ENCODE data around the gene BRINP1. TPM values are rescaled to one million over a fixed set of nuclear protein-coding genes. Genes with fewer than 3 reads are reported as not detected.

BRINP1 gene
- total and polyA plus RNA-seq, 3 experiments from 2014 or later = not detected

- no peaks in the 10 kb centered on the region for H3K27me3 ChIP-seq (ENCODE audit: insufficient read depth, low read length, poor library complexity, severe bottlenecking)
- Mint-ChIP-seq H3K9me3 (peaks cover 0 to 12% (median 2%) of the 10 kb centered on the region in 5 donors), H3K4me3 (no peak overlapping the region), H3K27me3 (no peaks in the 10 kb centered on the region), H3K36me3 (no peaks in the 10 kb centered on the region), H3K4me1 (no peaks in the 10 kb centered on the region), H3K27ac (no peak overlapping the region)
- no peaks in the 10 kb centered on the region for H3K36me3 ChIP-seq (ENCODE audit: insufficient read depth, low read length)
- no peaks in the 10 kb centered on the region for H3K9me3 ChIP-seq (ENCODE audit: low read length)
- no peak overlapping the region for H3K4me3 ChIP-seq (ENCODE audit: low read length)
- ChIA-PET POLR2A (no interaction called here), CTCF (interaction anchor here (1.1 kb wide), 1 partner anchor 10 kb away, joined by 3 read pairs; no protein-coding TSS in a partner anchor)
- H3K4me1 ChIP-seq (ENCODE audit: insufficient read depth, low read length) = no peaks in the 10 kb centered on the region
- H3K27ac ChIP-seq (ENCODE audit: low read depth, low read length) = no peak overlapping the region
- DNase-seq = no peak
Measured at GRCh38 chr9:119391878-119392277, 22.6 kb upstream of the BRINP1 start.

DNA sequence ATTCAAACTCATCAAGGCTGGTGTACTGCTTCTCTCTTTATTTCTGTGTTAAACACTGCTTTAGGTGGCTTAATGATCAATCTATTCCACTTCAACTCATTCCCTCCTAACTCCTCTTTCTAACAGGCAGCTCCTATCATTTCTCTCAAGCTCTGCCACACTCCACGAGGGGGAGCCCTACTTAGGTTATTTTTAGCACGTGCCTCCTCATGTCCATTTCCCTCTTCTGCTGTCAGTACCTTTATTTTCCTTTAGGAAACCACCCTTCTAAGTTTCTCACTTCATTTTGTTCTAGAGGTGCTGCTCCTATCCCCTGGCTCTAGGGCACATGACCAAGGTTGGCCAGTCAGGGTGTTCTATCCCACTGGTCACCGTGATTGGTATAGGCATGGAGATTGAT lies 6.7 kb upstream of the BRINP1 start:
- H3K27ac Mint-ChIP-seq = no peak overlapping the region
- no peak overlapping the region for H3K4me3 ChIP-seq (ENCODE audit: low read length)
- H3K4me1 Mint-ChIP-seq = no peaks in the 10 kb centered on the region
- H3K36me3 Mint-ChIP-seq = peaks cover 0 to 5% (median 0%) of the 10 kb centered on the region in 3 donors
- no peak overlapping the region for H3K4me3 Mint-ChIP-seq
- no peak for DNase-seq
- ChIA-PET CTCF (no interaction called here), POLR2A (no interaction called here)
- H3K9me3 ChIP-seq (ENCODE audit: low read length) = no peaks in the 10 kb centered on the region
- no peaks in the 10 kb centered on the region for H3K27me3 ChIP-seq (ENCODE audit: insufficient read depth, low read length, poor library complexity, severe bottlenecking)
- H3K36me3 ChIP-seq (ENCODE audit: insufficient read depth, low read length) = no peaks in the 10 kb centered on the region
- H3K9me3 Mint-ChIP-seq = peaks cover 0 to 22% (median 10%) of the 10 kb centered on the region in 5 donors
- no peaks in the 10 kb centered on the region for H3K4me1 ChIP-seq (ENCODE audit: insufficient read depth, low read length)
- no peak overlapping the region for H3K27ac ChIP-seq (ENCODE audit: low read depth, low read length)
- peaks cover 0 to 2% of the 10 kb centered on the region in 2 donors for H3K27me3 Mint-ChIP-seq

DNA sequence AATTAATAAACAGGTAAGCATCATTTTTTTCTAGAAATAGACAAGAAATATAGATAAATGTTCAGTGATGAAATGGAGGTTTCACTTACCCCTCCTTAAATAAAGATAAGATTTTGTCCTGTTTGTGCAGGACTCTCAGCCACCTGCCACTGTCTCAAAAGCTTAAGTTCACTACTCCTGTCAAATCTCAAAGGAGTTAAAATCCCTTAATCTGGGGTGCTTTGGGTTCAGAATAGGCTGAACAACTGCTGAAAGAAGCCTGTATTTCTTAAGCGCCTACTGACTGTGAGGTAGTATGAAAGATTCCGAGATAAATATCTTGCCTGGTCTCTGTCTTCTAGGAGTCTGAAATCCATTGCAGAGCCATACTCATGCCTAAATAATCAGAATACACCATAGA lies 3.7 kb upstream of the BRINP1 start:
- DNase-seq = no peak
- H3K4me3 ChIP-seq (ENCODE audit: low read length) = no peak overlapping the region
- H3K4me1 ChIP-seq (ENCODE audit: insufficient read depth, low read length) = no peaks in the 10 kb centered on the region
- H3K9me3 ChIP-seq (ENCODE audit: low read length) = no peaks in the 10 kb centered on the region
- no peaks in the 10 kb centered on the region for H3K27me3 ChIP-seq (ENCODE audit: insufficient read depth, low read length, poor library complexity, severe bottlenecking)
- H3K4me1 Mint-ChIP-seq = no peaks in the 10 kb centered on the region
- H3K27ac Mint-ChIP-seq = no peak overlapping the region
- no peak overlapping the region for H3K27ac ChIP-seq (ENCODE audit: low read depth, low read length)
- H3K4me3 Mint-ChIP-seq = no peak overlapping the region
- POLR2A ChIA-PET = no interaction called here
- H3K36me3 ChIP-seq (ENCODE audit: insufficient read depth, low read length) = no peaks in the 10 kb centered on the region
- peaks cover 0 to 5% (median 0%) of the 10 kb centered on the region in 3 donors for H3K36me3 Mint-ChIP-seq
- H3K27me3 Mint-ChIP-seq = peaks cover 8 to 10% of the 10 kb centered on the region in 2 donors
- CTCF ChIA-PET = no interaction called here
- peaks cover 3 to 32% (median 13%) of the 10 kb centered on the region in 5 donors for H3K9me3 Mint-ChIP-seq

GRCh38 chr9:119370816-119371215 lies 1.6 kb upstream of the BRINP1 start:
- peaks cover 8 to 15% of the 10 kb centered on the region in 2 donors for H3K27me3 Mint-ChIP-seq
- H3K9me3 Mint-ChIP-seq = peaks cover 3 to 33% (median 11%) of the 10 kb centered on the region in 5 donors
- CTCF ChIA-PET = no interaction called here
- DNase-seq = no peak
- Histone ChIP-seq H3K36me3 (ENCODE audit: insufficient read depth, low read length) (no peaks in the 10 kb centered on the region), H3K9me3 (ENCODE audit: low read length) (no peaks in the 10 kb centered on the region), H3K27ac (ENCODE audit: low read depth, low read length) (no peak overlapping the region), H3K4me3 (ENCODE audit: low read length) (no peak overlapping the region), H3K4me1 (ENCODE audit: insufficient read depth, low read length) (no peaks in the 10 kb centered on the region), H3K27me3 (ENCODE audit: insufficient read depth, low read length, poor library complexity, severe bottlenecking) (no peaks in the 10 kb centered on the region)
- POLR2A ChIA-PET = no interaction called here
- no peak overlapping the region for H3K4me3 Mint-ChIP-seq
- no peak overlapping the region for H3K27ac Mint-ChIP-seq
- peaks cover 0 to 5% (median 0%) of the 10 kb centered on the region in 3 donors for H3K36me3 Mint-ChIP-seq
- H3K4me1 Mint-ChIP-seq = no peaks in the 10 kb centered on the region

GRCh38 chr9:119369680-119370366 lies 588 bp upstream of the BRINP1 start:
- Mint-ChIP-seq H3K9me3 (peaks cover 3 to 33% (median 10%) of the 10 kb centered on the region in 5 donors), H3K27me3 (peaks cover 9 to 15% of the 10 kb centered on the region in 2 donors), H3K4me1 (no peaks in the 10 kb centered on the region), H3K27ac (no peak overlapping the region), H3K36me3 (peaks cover 0 to 5% (median 0%) of the 10 kb centered on the region in 3 donors), H3K4me3 (no peak overlapping the region)
- Histone ChIP-seq H3K9me3 (ENCODE audit: low read length) (no peaks in the 10 kb centered on the region), H3K27ac (ENCODE audit: low read depth, low read length) (no peak overlapping the region), H3K4me3 (ENCODE audit: low read length) (no peak overlapping the region), H3K4me1 (ENCODE audit: insufficient read depth, low read length) (no peaks in the 10 kb centered on the region), H3K36me3 (ENCODE audit: insufficient read depth, low read length) (no peaks in the 10 kb centered on the region), H3K27me3 (ENCODE audit: insufficient read depth, low read length, poor library complexity, severe bottlenecking) (no peaks in the 10 kb centered on the region)
- POLR2A ChIA-PET = no interaction called here
- DNase-seq = no peak
- CTCF ChIA-PET = no interaction called here

DNA sequence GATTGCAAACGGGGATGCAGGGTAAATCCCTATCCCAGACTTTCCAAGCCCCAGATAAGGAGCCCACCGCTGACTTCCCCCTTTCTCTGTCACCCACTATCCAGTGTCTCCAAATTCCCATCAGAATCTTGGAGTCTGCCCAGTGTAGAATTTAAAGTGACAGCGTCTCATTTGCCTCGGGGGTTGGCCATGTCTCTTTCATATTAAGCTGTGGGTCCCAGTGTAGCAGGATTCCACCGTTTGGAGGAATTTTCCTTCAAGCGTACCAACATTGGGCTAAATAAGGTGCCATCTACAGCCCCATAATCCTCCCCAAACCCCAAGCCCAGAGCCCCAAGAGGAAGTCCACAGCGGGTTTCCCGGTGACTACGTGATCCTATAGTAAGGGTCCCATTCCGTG lies 1.1 kb downstream of the BRINP1 start:
- Mint-ChIP-seq H3K4me3 (no peak overlapping the region), H3K27ac (no peak overlapping the region), H3K9me3 (peaks cover 6 to 29% (median 8%) of the 10 kb centered on the region in 5 donors), H3K4me1 (no peaks in the 10 kb centered on the region), H3K36me3 (peaks cover 0 to 5% (median 0%) of the 10 kb centered on the region in 3 donors), H3K27me3 (peaks cover 9 to 15% of the 10 kb centered on the region in 2 donors)
- H3K4me1 ChIP-seq (ENCODE audit: insufficient read depth, low read length) = no peaks in the 10 kb centered on the region
- no peak overlapping the region for H3K4me3 ChIP-seq (ENCODE audit: low read length)
- no peak for DNase-seq
- H3K9me3 ChIP-seq (ENCODE audit: low read length) = no peaks in the 10 kb centered on the region
- no peak overlapping the region for H3K27ac ChIP-seq (ENCODE audit: low read depth, low read length)
- H3K27me3 ChIP-seq (ENCODE audit: insufficient read depth, low read length, poor library complexity, severe bottlenecking) = no peaks in the 10 kb centered on the region
- ChIA-PET POLR2A (no interaction called here), CTCF (no interaction called here)
- no peaks in the 10 kb centered on the region for H3K36me3 ChIP-seq (ENCODE audit: insufficient read depth, low read length)

DNA sequence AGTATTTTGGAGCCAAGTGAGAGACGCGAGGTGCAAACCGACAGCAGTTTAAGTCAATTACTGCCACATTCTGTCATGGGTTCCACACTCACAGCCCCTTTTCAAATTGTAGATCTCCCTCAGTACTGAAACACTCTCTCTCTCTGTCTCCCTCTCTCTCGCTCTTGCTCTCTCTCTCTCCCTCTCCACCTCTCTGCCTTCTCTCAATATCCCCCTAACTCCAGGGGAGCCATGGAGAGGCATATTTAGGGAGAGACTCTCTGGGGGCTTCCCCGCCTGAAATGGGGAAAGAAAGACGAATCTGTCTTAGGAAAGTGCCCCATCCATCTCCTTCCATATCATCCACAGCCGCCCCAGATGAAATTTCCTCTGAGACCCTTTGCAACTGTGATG lies 1.6 kb downstream of the BRINP1 start:
- CTCF ChIA-PET = no interaction called here
- no peaks in the 10 kb centered on the region for H3K4me1 Mint-ChIP-seq

DNA sequence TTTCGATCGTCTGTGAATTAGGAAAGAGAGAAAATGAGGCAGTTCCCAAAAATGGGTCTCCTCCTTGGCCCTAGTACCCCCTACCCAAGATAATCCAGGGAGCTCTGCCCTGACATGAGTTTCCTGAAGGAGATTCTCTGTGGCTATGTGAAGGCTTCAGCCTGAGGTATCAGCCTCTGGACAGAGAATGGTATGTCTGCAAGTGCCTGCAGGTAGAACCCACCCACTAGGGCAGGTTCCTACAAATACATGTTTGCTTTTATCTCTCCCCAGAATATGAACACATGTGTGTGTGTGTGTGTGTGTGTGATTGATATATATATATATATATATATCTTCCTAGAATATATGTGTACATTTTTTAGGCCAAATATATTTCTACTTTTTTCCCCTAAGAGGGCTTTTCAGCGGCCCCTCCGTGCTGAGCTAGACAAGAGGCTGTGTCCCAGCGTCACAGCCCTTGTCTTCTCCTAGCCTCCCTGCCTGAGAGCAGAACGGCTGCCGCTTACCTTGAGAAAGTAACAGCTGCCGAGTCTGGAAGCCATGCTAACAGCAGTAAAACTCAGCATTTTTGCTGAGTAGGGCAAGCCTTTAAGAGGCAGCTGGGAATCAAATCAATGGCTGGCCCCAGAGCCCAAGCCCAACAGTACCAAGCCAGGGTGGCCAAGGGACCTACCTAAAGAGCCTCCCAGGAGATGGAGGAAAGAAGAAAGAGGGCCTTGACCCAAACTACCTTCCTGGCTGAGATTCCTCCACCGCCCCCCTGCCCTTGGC lies 2.1 kb downstream of the BRINP1 start:
- H3K4me1 Mint-ChIP-seq = no peaks in the 10 kb centered on the region
- H3K27me3 Mint-ChIP-seq = peaks cover 9 to 15% of the 10 kb centered on the region in 2 donors
- Histone ChIP-seq H3K9me3 (ENCODE audit: low read length) (no peaks in the 10 kb centered on the region), H3K36me3 (ENCODE audit: insufficient read depth, low read length) (no peaks in the 10 kb centered on the region), H3K4me3 (ENCODE audit: low read length) (no peak overlapping the region), H3K27me3 (ENCODE audit: insufficient read depth, low read length, poor library complexity, severe bottlenecking) (no peaks in the 10 kb centered on the region), H3K4me1 (ENCODE audit: insufficient read depth, low read length) (no peaks in the 10 kb centered on the region), H3K27ac (ENCODE audit: low read depth, low read length) (no peak overlapping the region)
- H3K27ac Mint-ChIP-seq = no peak overlapping the region
- H3K36me3 Mint-ChIP-seq = peaks cover 0 to 5% (median 0%) of the 10 kb centered on the region in 3 donors
- ChIA-PET POLR2A (no interaction called here), CTCF (no interaction called here)
- H3K4me3 Mint-ChIP-seq = no peak overlapping the region
- DNase-seq = no peak
- H3K9me3 Mint-ChIP-seq = peaks cover 6 to 29% (median 15%) of the 10 kb centered on the region in 5 donors

More for the DNA sequence above, 1.6 kb downstream of the BRINP1 start:
- H3K36me3 Mint-ChIP-seq = peaks cover 0 to 5% (median 0%) of the 10 kb centered on the region in 3 donors
- DNase-seq = no peak
- peaks cover 9 to 15% of the 10 kb centered on the region in 2 donors for H3K27me3 Mint-ChIP-seq
- Histone ChIP-seq H3K9me3 (ENCODE audit: low read length) (no peaks in the 10 kb centered on the region), H3K36me3 (ENCODE audit: insufficient read depth, low read length) (no peaks in the 10 kb centered on the region), H3K4me3 (ENCODE audit: low read length) (no peak overlapping the region), H3K4me1 (ENCODE audit: insufficient read depth, low read length) (no peaks in the 10 kb centered on the region), H3K27me3 (ENCODE audit: insufficient read depth, low read length, poor library complexity, severe bottlenecking) (no peaks in the 10 kb centered on the region), H3K27ac (ENCODE audit: low read depth, low read length) (no peak overlapping the region)
- POLR2A ChIA-PET = no interaction called here
- H3K27ac Mint-ChIP-seq = peak overlapping the region in 1 of 8 donors; percentile 56
- H3K4me3 Mint-ChIP-seq = no peak overlapping the region
- H3K9me3 Mint-ChIP-seq = peaks cover 6 to 29% (median 9%) of the 10 kb centered on the region in 5 donors

All from CD8-positive, alpha-beta memory T cell (primary cell).